ENCODE measurements around the gene TBP. TPM values are rescaled to one million over a fixed set of nuclear protein-coding genes. Genes with fewer than 3 reads are reported as not detected.

TBP gene
- total and polyA plus RNA-seq, 2 experiments from 2014 or later = 15.5 to 20.2 TPM

Other genes starting within 250 kb of the TBP start
- 16.0 and 19.5 TPM in 2 replicates for gene FAM120B, start 247.6 kb upstream of the TBP start, total RNA-seq
- gene FAM120B, start 247.6 kb upstream of the TBP start, polyA plus RNA-seq = 25.0 and 25.8 TPM in 2 replicates
- gene PSMB1, start 1.1 kb upstream of the TBP start, total RNA-seq = 252 and 261 TPM in 2 replicates
- gene PSMB1, start 1.1 kb upstream of the TBP start, polyA plus RNA-seq = 398 and 399 TPM in 2 replicates
- 75.0 and 77.8 TPM in 2 replicates for gene PDCD2, start 30.3 kb downstream of the TBP start, total RNA-seq
- 64.0 and 65.2 TPM in 2 replicates for gene PDCD2, start 30.3 kb downstream of the TBP start, polyA plus RNA-seq

All from hepatocyte (in vitro differentiated cells).